ENCODE measurements around the gene VMAC. TPM values are rescaled to one million over a fixed set of nuclear protein-coding genes. Genes with fewer than 3 reads are reported as not detected.

VMAC gene
- total RNA-seq, 4 donors from 2014 or later = 10.2 to 15.2 (median 10.8) TPM

DNA sequence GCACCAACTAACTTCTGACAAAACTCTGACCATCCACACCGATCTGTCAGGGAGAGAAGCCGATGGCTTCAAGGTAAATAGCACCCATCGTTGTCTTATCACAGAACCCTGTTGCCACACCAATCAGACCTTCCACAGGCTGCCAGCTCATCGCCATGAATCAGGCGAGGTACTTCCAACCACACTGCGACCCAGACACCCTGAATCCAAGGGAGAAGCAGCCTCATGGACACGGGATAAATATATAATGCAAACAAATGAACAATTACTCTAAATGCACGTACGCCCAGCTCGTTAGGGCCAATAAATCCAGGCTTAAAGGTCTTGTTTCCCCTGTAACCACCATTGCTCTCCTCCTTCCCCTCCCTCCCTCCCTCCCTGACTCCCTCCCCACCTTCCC, 52.5 kb downstream of the VMAC start:
- intact Hi-C loops (cut with DNase I; ENCODE audit: low total_unique reads) = no loop called here
- DNase-seq (ENCODE audit: low spot score in 2 of 2) = no peak
- H3K4me3 ChIP-seq (ENCODE audit: low read depth, poor library complexity, severe bottlenecking) = no peak overlapping the region
- 86 to 88% methylated on average over 10 of the region's 10 CpGs for WGBS, 2 donors
- TF ChIP-seq, protein P1, sequence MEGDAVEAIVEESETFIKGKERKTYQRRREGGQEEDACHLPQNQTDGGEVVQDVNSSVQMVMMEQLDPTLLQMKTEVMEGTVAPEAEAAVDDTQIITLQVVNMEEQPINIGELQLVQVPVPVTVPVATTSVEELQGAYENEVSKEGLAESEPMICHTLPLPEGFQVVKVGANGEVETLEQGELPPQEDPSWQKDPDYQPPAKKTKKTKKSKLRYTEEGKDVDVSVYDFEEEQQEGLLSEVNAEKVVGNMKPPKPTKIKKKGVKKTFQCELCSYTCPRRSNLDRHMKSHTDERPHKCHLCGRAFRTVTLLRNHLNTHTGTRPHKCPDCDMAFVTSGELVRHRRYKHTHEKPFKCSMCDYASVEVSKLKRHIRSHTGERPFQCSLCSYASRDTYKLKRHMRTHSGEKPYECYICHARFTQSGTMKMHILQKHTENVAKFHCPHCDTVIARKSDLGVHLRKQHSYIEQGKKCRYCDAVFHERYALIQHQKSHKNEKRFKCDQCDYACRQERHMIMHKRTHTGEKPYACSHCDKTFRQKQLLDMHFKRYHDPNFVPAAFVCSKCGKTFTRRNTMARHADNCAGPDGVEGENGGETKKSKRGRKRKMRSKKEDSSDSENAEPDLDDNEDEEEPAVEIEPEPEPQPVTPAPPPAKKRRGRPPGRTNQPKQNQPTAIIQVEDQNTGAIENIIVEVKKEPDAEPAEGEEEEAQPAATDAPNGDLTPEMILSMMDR (IDR thresholded peaks at IDR 0.05) = no peak
- TF ChIP-seq POLR2A (IDR thresholded peaks at IDR 0.05) = no peak

GRCh38 chr19:5958074-5958850, 53.6 kb downstream of the VMAC start:
- H3K4me3 ChIP-seq (ENCODE audit: low read depth, poor library complexity, severe bottlenecking) = no peak overlapping the region
- DNase-seq (ENCODE audit: low spot score in 2 of 2) = no peak
- intact Hi-C loops (cut with DNase I; ENCODE audit: low total_unique reads) = no loop called here
- WGBS, 2 donors = 73 to 80% methylated on average over 13 to 19 of the region's 21 CpGs
- TF ChIP-seq, protein P1 (IDR thresholded peaks at IDR 0.05) = no peak
- TF ChIP-seq POLR2A (IDR thresholded peaks at IDR 0.05) = no peak

DNA sequence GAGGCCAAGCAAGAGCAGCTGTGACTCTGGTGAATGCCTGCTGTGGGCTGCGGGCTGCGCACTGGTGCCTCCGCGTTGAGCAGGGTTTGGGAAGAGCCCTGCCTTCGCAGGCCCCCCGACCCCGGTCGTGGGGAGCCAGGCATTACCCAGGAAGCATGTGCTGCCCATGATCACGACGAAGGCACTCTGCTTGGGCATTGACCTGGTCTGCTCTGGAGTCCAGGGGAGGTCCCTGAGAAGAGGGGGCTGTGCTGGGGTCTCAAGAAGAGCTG, 54.1 kb downstream of the VMAC start:
- no peak for DNase-seq (ENCODE audit: low spot score in 2 of 2)
- no peak for TF ChIP-seq POLR2A (IDR thresholded peaks at IDR 0.05)
- TF ChIP-seq, protein P1 (IDR thresholded peaks at IDR 0.05) = no peak
- WGBS, 2 donors = 82 to 94% methylated on average over 10 of the region's 10 CpGs
- intact Hi-C loops (cut with DNase I; ENCODE audit: low total_unique reads) = no loop called here
- no peak overlapping the region for H3K4me3 ChIP-seq (ENCODE audit: low read depth, poor library complexity, severe bottlenecking)

DNA sequence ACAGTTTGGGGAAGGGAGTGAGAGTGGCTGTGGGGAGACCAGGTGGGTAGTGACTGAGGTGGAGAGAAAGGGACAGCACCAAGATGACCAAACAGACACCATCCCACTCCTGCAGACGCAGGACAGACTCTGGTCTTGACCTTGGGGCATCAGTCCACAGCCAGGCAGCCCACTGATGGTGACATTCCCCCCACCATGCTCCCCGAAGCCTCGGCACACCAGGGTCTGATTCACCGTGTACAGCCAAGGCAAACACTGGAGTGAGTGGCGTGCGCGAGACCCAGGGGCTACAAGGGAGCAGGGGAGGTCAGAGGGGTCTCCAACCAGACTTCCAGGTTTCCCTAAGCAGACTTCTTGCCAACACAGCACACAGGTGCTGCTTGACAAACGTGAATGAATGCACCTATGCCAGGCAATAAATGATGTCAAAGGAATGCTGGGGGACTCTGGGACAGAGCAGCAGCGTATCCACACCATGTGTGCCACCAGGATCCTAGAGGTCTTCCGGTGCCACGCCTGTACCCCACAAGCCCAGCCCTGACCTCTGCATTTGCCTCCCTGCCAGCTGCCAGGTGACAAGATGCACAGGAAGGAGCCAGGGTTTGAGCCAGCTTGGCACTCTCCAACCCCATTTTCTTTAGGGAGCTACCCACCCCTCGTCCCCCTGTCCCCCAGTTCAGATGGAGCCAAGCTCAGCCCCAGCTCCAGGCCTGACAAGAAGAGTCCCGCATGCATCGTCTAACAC, 54.8 kb downstream of the VMAC start:
- intact Hi-C loops (cut with DNase I; ENCODE audit: low total_unique reads) = no loop called here
- no peak for DNase-seq (ENCODE audit: low spot score in 2 of 2)
- no peak overlapping the region for H3K4me3 ChIP-seq (ENCODE audit: low read depth, poor library complexity, severe bottlenecking)
- TF ChIP-seq POLR2A (IDR thresholded peaks at IDR 0.05) = no peak
- TF ChIP-seq, protein P1 (IDR thresholded peaks at IDR 0.05) = no peak
- WGBS, 2 donors = 86 to 90% methylated on average over 14 of the region's 14 CpGs

Other genes starting within 250 kb of the VMAC start
- 10 to 100 TPM; 43.6 to 65.5 (median 54.1) TPM for gene MICOS13, start 224.4 kb upstream of the VMAC start, total RNA-seq
- 10 to 100 TPM; 20.1 to 38.1 (median 24.8) TPM for gene HSD11B1L, start 223.8 kb upstream of the VMAC start, total RNA-seq
- gene RPL36, start 214.6 kb upstream of the VMAC start, total RNA-seq = 1,000 to 10,000 TPM; 1,101 to 1,427 (median 1,254) TPM
- gene LONP1, start 184.7 kb upstream of the VMAC start, total RNA-seq = 10 to 100 TPM; 40.9 to 81.7 (median 61.2) TPM
- not detected for gene CATSPERD, start 184.2 kb upstream of the VMAC start, total RNA-seq
- gene PRR22, start 120.1 kb upstream of the VMAC start, total RNA-seq = 1 to 10 TPM in 1 of 4 donors, under 1 TPM in 3; 0.25 to 1.2 (median 0.62) TPM
- gene DUS3L, start 113.7 kb upstream of the VMAC start, total RNA-seq = 100 to 1,000 TPM in 1 of 4 donors, 10 to 100 TPM in 3; 36.0 to 107 (median 67.4) TPM
- 1 to 10 TPM; 6.5 to 7.9 (median 7.2) TPM for gene NRTN, start 99.8 kb upstream of the VMAC start, total RNA-seq
- gene FUT6, start 65.2 kb upstream of the VMAC start, total RNA-seq = under 1 TPM in 2 of 4 donors, not detected in 2; 0.23 to 0.29 TPM
- gene FUT3, start 53.4 kb upstream of the VMAC start, total RNA-seq = 1 to 10 TPM in 3 of 4 donors, under 1 TPM in 1; 0.76 to 3.8 (median 1.9) TPM
- gene FUT5, start 34.3 kb upstream of the VMAC start, total RNA-seq = not detected
- 100 to 1,000 TPM; 123 to 215 (median 163) TPM for gene NDUFA11, start 1.1 kb upstream of the VMAC start, total RNA-seq
- 10 to 100 TPM in 3 of 4 donors, 1 to 10 TPM in 1; 3.5 to 14.5 (median 11.5) TPM for gene CAPS, start 9.4 kb downstream of the VMAC start, total RNA-seq
- gene RANBP3, start 73.3 kb downstream of the VMAC start, total RNA-seq = 100 to 1,000 TPM in 1 of 4 donors, 10 to 100 TPM in 3; 57.2 to 116 (median 72.0) TPM
- gene RFX2, start 205.6 kb downstream of the VMAC start, total RNA-seq = 10 to 100 TPM; 19.6 to 28.7 (median 25.8) TPM
- not detected for gene ACSBG2, start 230.8 kb downstream of the VMAC start, total RNA-seq

Data from lower leg skin (tissue), 4 donors.